ENCODE results near the gene THRB.

Gene THRB

GRCh38 chr3:24450160-24450907 lies 44.3 kb downstream of the THRB start:
- no peak overlapping the region for H2AFZ ChIP-seq (ENCODE audit: low read depth, low read length, severe bottlenecking)
- no peak overlapping the region for H3K9ac ChIP-seq (ENCODE audit: low read length)

DNA sequence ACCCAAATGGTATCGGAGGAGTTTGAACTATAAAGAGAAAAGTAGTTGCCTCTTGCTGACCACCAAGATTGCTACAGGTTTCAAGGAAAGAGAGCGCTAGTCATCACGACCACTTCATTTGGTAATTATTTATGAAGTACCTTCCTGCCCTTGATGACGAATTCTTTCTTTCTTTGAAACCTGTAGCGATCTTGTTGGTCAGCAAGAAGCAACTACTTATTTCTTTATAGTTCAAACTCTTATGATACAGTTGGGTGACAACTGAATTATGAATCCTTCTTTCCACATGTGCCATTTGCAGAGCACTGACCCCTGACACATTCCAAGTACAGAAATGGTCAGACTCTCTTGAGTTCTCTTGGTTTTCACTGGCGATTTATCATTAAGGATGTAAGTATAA lies 46.8 kb downstream of the THRB start:
- Histone ChIP-seq H4K20me1 (ENCODE audit: low read depth, low read length) (no peaks in the 10 kb centered on the region), H3K27ac (ENCODE audit: low read depth, low read length) (no peak overlapping the region), H2AFZ (ENCODE audit: low read depth, low read length, severe bottlenecking) (no peak overlapping the region), H3K4me2 (ENCODE audit: low read depth, low read length, poor library complexity, severe bottlenecking) (no peak overlapping the region), H3K36me3 (ENCODE audit: low read length) (no peaks in the 10 kb centered on the region), H3K79me2 (ENCODE audit: insufficient read depth, low read length) (no peaks in the 10 kb centered on the region), H3K9ac (ENCODE audit: low read length) (no peak overlapping the region), H3F3A (ENCODE audit: insufficient read depth) (no peaks in the 10 kb centered on the region), H3K4me3 (ENCODE audit: insufficient read depth, low read length, poor library complexity, severe bottlenecking) (no peak overlapping the region), H3K27me3 (ENCODE audit: low read length) (0 out of 2 replicates have a peak, but pooled peaks cover 4% of the 10 kb centered on the region), H3K9me2 (replicated peaks; ENCODE audit: insufficient read depth, low read length) (no peaks in the 10 kb centered on the region), H3K9me3 (ENCODE audit: insufficient read depth, low read length) (no peaks in the 10 kb centered on the region)
- TF ChIP-seq, protein P1, sequence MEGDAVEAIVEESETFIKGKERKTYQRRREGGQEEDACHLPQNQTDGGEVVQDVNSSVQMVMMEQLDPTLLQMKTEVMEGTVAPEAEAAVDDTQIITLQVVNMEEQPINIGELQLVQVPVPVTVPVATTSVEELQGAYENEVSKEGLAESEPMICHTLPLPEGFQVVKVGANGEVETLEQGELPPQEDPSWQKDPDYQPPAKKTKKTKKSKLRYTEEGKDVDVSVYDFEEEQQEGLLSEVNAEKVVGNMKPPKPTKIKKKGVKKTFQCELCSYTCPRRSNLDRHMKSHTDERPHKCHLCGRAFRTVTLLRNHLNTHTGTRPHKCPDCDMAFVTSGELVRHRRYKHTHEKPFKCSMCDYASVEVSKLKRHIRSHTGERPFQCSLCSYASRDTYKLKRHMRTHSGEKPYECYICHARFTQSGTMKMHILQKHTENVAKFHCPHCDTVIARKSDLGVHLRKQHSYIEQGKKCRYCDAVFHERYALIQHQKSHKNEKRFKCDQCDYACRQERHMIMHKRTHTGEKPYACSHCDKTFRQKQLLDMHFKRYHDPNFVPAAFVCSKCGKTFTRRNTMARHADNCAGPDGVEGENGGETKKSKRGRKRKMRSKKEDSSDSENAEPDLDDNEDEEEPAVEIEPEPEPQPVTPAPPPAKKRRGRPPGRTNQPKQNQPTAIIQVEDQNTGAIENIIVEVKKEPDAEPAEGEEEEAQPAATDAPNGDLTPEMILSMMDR (IDR thresholded peaks at IDR 0.05; ENCODE audit: insufficient read depth, low read length, poor library complexity, severe bottlenecking), result no peak
- TF ChIP-seq EZH2phosphoT487 (conservative IDR thresholded peaks at IDR 0.05; ENCODE audit: low read length), result no peak

More at GRCh38 chr3:24450160-24450907, 44.3 kb downstream of the THRB start:
- H3K4me2 ChIP-seq (ENCODE audit: low read depth, low read length, poor library complexity, severe bottlenecking), result no peak overlapping the region
- H3K36me3 ChIP-seq (ENCODE audit: low read length), result no peaks in the 10 kb centered on the region
- TF ChIP-seq, protein P1 (IDR thresholded peaks at IDR 0.05; ENCODE audit: insufficient read depth, low read length, poor library complexity, severe bottlenecking), result no peak
- TF ChIP-seq EZH2phosphoT487 (conservative IDR thresholded peaks at IDR 0.05; ENCODE audit: low read length), result no peak
- no peak overlapping the region for H3K4me3 ChIP-seq (ENCODE audit: insufficient read depth, low read length, poor library complexity, severe bottlenecking)
- H3K9me3 ChIP-seq (ENCODE audit: insufficient read depth, low read length), result no peaks in the 10 kb centered on the region
- 0 out of 2 replicates have a peak, but pooled peaks cover 4% of the 10 kb centered on the region for H3K27me3 ChIP-seq (ENCODE audit: low read length)
- H3K79me2 ChIP-seq (ENCODE audit: insufficient read depth, low read length), result no peaks in the 10 kb centered on the region
- H3K9me2 ChIP-seq (replicated peaks; ENCODE audit: insufficient read depth, low read length), result no peaks in the 10 kb centered on the region
- no peaks in the 10 kb centered on the region for H3F3A ChIP-seq (ENCODE audit: insufficient read depth)
- H3K27ac ChIP-seq (ENCODE audit: low read depth, low read length), result no peak overlapping the region
- no peaks in the 10 kb centered on the region for H4K20me1 ChIP-seq (ENCODE audit: low read depth, low read length)

DNA sequence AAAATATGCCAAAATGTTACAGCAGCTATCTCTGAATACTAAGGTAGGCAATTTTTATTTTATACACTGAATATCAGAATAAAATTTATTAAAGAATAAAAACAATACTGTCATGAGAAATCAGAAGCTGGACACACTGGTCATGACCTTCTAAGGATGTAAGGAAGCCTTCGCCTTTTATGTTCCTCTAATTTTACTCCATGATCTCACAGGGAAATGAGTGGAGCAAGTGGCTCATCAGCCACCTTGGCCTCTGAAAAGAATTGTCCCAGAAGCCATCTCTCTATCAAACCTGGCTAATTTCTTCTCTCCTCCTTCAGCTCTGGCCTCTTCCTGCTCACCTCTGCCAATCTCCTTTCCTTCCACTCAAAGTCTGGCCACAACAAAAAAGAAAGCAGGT lies 48.6 kb downstream of the THRB start:
- Histone ChIP-seq H3K4me2 (ENCODE audit: low read depth, low read length, poor library complexity, severe bottlenecking) (no peak overlapping the region), H3K4me3 (ENCODE audit: insufficient read depth, low read length, poor library complexity, severe bottlenecking) (no peak overlapping the region), H3F3A (ENCODE audit: insufficient read depth) (no peaks in the 10 kb centered on the region), H3K79me2 (ENCODE audit: insufficient read depth, low read length) (no peaks in the 10 kb centered on the region), H3K27me3 (ENCODE audit: low read length) (0 out of 2 replicates have a peak, but pooled peaks cover 4% of the 10 kb centered on the region), H4K20me1 (ENCODE audit: low read depth, low read length) (no peaks in the 10 kb centered on the region), H3K9ac (ENCODE audit: low read length) (no peak overlapping the region), H2AFZ (ENCODE audit: low read depth, low read length, severe bottlenecking) (no peak overlapping the region), H3K27ac (ENCODE audit: low read depth, low read length) (no peak overlapping the region), H3K9me2 (replicated peaks; ENCODE audit: insufficient read depth, low read length) (no peaks in the 10 kb centered on the region), H3K9me3 (ENCODE audit: insufficient read depth, low read length) (no peaks in the 10 kb centered on the region), H3K36me3 (ENCODE audit: low read length) (no peaks in the 10 kb centered on the region)
- no peak for TF ChIP-seq EZH2phosphoT487 (conservative IDR thresholded peaks at IDR 0.05; ENCODE audit: low read length)
- TF ChIP-seq, protein P1 (IDR thresholded peaks at IDR 0.05; ENCODE audit: insufficient read depth, low read length, poor library complexity, severe bottlenecking), result no peak

All from SU-DHL-6 (cell line).